DND-41 (cell line): ENCODE measurements around the gene BCL11B.

ENCODE experiments used
- ATAC-seq: fragments of 200-7000 bp; cut with Tn5 transposase; 3 replicates; pipeline ENCODE4 v1.9.1; 2021; ENCODE audit warnings: low read depth; ENCODE audit not compliant: insufficient read depth
- DNase-seq: peaks from one replicate; pipeline ENCODE4 v3.0.0-alpha.2; 2020
- H2AFZ ChIP-seq: 2 replicates; pipeline ENCODE4 v1.6.0; 2012; ENCODE audit warnings: low read depth, low read length
- H3K27ac ChIP-seq: 2 replicates; pipeline ENCODE4 v1.5.1; 2012; ENCODE audit warnings: low read length, inconsistent platforms
- H3K27me3 ChIP-seq: fragments of 200-600 bp; sonication (generic); 2 replicates; pipeline ENCODE4 v1.6.0; 2012; ENCODE audit warnings: low read length, mild to moderate bottlenecking, inconsistent platforms; ENCODE audit not compliant: insufficient read depth, poor library complexity
- H3K36me3 ChIP-seq: 2 replicates; pipeline ENCODE4 v1.5.1; 2012; ENCODE audit warnings: low read length, inconsistent platforms; ENCODE audit not compliant: insufficient read depth
- H3K4me1 ChIP-seq: 2 replicates; pipeline ENCODE4 v1.5.1; 2012; ENCODE audit warnings: mild to moderate bottlenecking, low read length; ENCODE audit not compliant: insufficient read depth
- H3K4me2 ChIP-seq: 2 replicates; pipeline ENCODE4 v1.6.0; 2012; ENCODE audit warnings: mild to moderate bottlenecking, moderate library complexity, low read length, inconsistent platforms; ENCODE audit not compliant: insufficient read depth
- H3K4me3 ChIP-seq, 2 experiments: fragments of 200-600 bp in 1 of 2; shearing (Covaris generic) in 1 of 2; 2 replicates each; pipeline ENCODE4 v1.5.1; 2012 to 2016; ENCODE audit warnings: inconsistent platforms in 2 of 2, low read length in 2 of 2, mild to moderate bottlenecking in 2 of 2, low read depth in 1 of 2, moderate library complexity in 1 of 2
- H3K79me2 ChIP-seq: 2 replicates; pipeline ENCODE4 v1.6.0; 2012; ENCODE audit warnings: low read length, inconsistent platforms; ENCODE audit not compliant: insufficient read depth
- H3K9ac ChIP-seq: 2 replicates; pipeline ENCODE4 v1.6.0; 2012; ENCODE audit warnings: low read depth, mild to moderate bottlenecking, inconsistent platforms, low read length, moderate library complexity
- H3K9me3 ChIP-seq: 2 replicates; pipeline ENCODE4 v1.5.1; 2012; ENCODE audit warnings: low read length, moderate library complexity, mild to moderate bottlenecking, inconsistent platforms; ENCODE audit not compliant: insufficient read depth, severe bottlenecking
- H4K20me1 ChIP-seq: 2 replicates; pipeline ENCODE4 v1.6.0; 2012; ENCODE audit warnings: low read length; ENCODE audit not compliant: insufficient read depth
- EZH2 ChIP-seq: IDR thresholded peaks from 3 replicates; pipeline ENCODE4 v1.6.1; 2012; ENCODE audit warnings: borderline replicate concordance, low read depth, mild to moderate bottlenecking, moderate library complexity, low read length, inconsistent platforms; ENCODE audit not compliant: severe bottlenecking
- TF ChIP-seq, protein P1 (sequence below): IDR thresholded peaks from 2 replicates; pipeline ENCODE4 v1.5.1; 2012; ENCODE audit warnings: borderline replicate concordance, low read length, moderate library complexity, mild to moderate bottlenecking; ENCODE audit not compliant: poor library complexity, severe bottlenecking; ENCODE audit errors: extremely low read depth

Gene BCL11B

GRCh38 chr14:99177886-99178835 lies 93.8 kb downstream of the BCL11B start:
- no peak for DNase-seq
- ATAC-seq, result no peak

DNA sequence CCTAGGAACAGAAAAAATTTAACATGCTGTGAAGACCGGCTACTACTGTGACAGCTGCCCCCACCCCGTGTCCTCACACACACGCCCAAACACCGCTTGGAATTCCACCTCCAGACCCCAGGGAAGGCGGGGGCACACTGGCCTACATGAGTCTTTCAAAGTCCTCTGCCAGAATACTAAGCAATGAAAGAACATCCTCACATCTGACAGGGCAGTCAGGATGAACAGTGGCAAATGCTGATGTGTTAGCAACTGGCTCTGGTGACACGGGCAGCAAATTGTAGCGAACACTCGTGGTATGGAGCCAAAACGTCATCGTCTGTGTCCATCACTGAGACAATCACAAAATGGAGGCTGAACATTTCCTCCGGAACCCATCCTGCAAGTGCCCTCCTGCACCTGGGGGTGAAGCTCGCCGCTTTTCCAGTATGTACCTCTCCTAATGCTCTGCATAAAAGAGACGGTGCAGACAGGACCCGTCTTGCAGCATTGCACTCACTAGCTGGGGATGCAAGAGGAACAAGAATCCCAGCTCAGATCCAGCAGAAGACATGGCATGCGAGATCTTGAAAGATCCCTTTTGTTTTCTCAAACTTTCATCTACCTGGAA lies 94.8 kb downstream of the BCL11B start:
- H3K79me2 ChIP-seq, result peaks cover 80% of the 10 kb centered on the region
- H2AFZ ChIP-seq, result no peak overlapping the region
- H3K9me3 ChIP-seq, result no peaks in the 10 kb centered on the region
- no peak overlapping the region for H3K27ac ChIP-seq
- H3K4me3 ChIP-seq, result no peak overlapping the region
- TF ChIP-seq, protein P1, sequence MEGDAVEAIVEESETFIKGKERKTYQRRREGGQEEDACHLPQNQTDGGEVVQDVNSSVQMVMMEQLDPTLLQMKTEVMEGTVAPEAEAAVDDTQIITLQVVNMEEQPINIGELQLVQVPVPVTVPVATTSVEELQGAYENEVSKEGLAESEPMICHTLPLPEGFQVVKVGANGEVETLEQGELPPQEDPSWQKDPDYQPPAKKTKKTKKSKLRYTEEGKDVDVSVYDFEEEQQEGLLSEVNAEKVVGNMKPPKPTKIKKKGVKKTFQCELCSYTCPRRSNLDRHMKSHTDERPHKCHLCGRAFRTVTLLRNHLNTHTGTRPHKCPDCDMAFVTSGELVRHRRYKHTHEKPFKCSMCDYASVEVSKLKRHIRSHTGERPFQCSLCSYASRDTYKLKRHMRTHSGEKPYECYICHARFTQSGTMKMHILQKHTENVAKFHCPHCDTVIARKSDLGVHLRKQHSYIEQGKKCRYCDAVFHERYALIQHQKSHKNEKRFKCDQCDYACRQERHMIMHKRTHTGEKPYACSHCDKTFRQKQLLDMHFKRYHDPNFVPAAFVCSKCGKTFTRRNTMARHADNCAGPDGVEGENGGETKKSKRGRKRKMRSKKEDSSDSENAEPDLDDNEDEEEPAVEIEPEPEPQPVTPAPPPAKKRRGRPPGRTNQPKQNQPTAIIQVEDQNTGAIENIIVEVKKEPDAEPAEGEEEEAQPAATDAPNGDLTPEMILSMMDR, result no peak
- TF ChIP-seq EZH2, result no peak
- no peaks in the 10 kb centered on the region for H3K27me3 ChIP-seq
- no peak overlapping the region for H3K9ac ChIP-seq
- H3K4me2 ChIP-seq, result no peak overlapping the region
- peaks cover 82% of the 10 kb centered on the region for H4K20me1 ChIP-seq
- no peaks in the 10 kb centered on the region for H3K4me1 ChIP-seq
- H3K36me3 ChIP-seq, result peaks cover 83% of the 10 kb centered on the region
- no peak for ATAC-seq
- DNase-seq, result no peak

More at GRCh38 chr14:99177886-99178835, 93.8 kb downstream of the BCL11B start:
- no peak overlapping the region for H3K4me2 ChIP-seq
- peaks cover 89% of the 10 kb centered on the region for H3K79me2 ChIP-seq
- no peaks in the 10 kb centered on the region for H3K4me1 ChIP-seq
- no peak overlapping the region for H3K4me3 ChIP-seq
- no peaks in the 10 kb centered on the region for H3K27me3 ChIP-seq
- H3K9ac ChIP-seq, result no peak overlapping the region
- TF ChIP-seq, protein P1, result no peak
- no peak for TF ChIP-seq EZH2
- no peaks in the 10 kb centered on the region for H3K9me3 ChIP-seq
- peaks cover 83% of the 10 kb centered on the region for H3K36me3 ChIP-seq
- no peak overlapping the region for H3K27ac ChIP-seq
- peaks cover 84% of the 10 kb centered on the region for H4K20me1 ChIP-seq
- no peak overlapping the region for H2AFZ ChIP-seq

GRCh38 chr14:99176156-99176945 lies 95.6 kb downstream of the BCL11B start:
- Histone ChIP-seq H4K20me1 (peaks cover 74% of the 10 kb centered on the region), H2AFZ (no peak overlapping the region), H3K4me3 (no peak overlapping the region), H3K27me3 (no peaks in the 10 kb centered on the region), H3K27ac (no peak overlapping the region), H3K36me3 (peaks cover 80% of the 10 kb centered on the region), H3K4me1 (no peaks in the 10 kb centered on the region), H3K79me2 (peaks cover 72% of the 10 kb centered on the region), H3K9me3 (no peaks in the 10 kb centered on the region), H3K9ac (no peak overlapping the region), H3K4me2 (no peak overlapping the region)
- TF ChIP-seq, protein P1, result no peak
- no peak for TF ChIP-seq EZH2
- DNase-seq, result peak; percentile 3
- 0 out of 3 replicates have a peak, but pooled peaks have one; percentile 11 for ATAC-seq
